RWPE2 (cell line): ENCODE results near the gene GPSM1.
A peak's percentile ranks its signal among the peaks of the same experiment; 100 is the strongest.

Experiments
- ATAC-seq: fragments of 200-7000 bp; cut with Tn5 transposase; 3 replicates; pipeline ENCODE4 v1.9.1; 2021; ENCODE audit warnings: low read depth
- DNase-seq: peaks from one replicate; pipeline ENCODE4 v3.0.0-alpha.2; 2020; ENCODE audit warnings: low spot score
- H3K27ac ChIP-seq: fragments of 450-650 bp; 2 replicates; pipeline ENCODE4 v1.5.1; 2017; ENCODE audit warnings: mild to moderate bottlenecking; ENCODE audit not compliant: poor library complexity, severe bottlenecking
- H3K27me3 ChIP-seq: fragments of 250-450 bp; sonication (Bioruptor Pico); 2 replicates; pipeline ENCODE4 v1.5.1; 2021; ENCODE audit warnings: mild to moderate bottlenecking, moderate library complexity; ENCODE audit not compliant: insufficient read depth, poor library complexity, severe bottlenecking
- H3K36me3 ChIP-seq: fragments of 250-450 bp; sonication (Bioruptor Pico); 2 replicates; pipeline ENCODE4 v1.5.1; 2020; ENCODE audit warnings: low read depth, mild to moderate bottlenecking, moderate library complexity
- H3K4me1 ChIP-seq: fragments of 250-450 bp; sonication (Bioruptor Pico); 2 replicates; pipeline ENCODE4 v1.5.1; 2021; ENCODE audit warnings: mild to moderate bottlenecking, moderate library complexity; ENCODE audit not compliant: insufficient read depth, poor library complexity, severe bottlenecking
- H3K4me3 ChIP-seq: fragments of 250-450 bp; sonication (Bioruptor Pico); 2 replicates; pipeline ENCODE4 v1.5.1; 2021; ENCODE audit warnings: mild to moderate bottlenecking, moderate library complexity; ENCODE audit not compliant: severe bottlenecking
- H3K9me3 ChIP-seq: fragments of 250-450 bp; sonication (Bioruptor Pico); 2 replicates; pipeline ENCODE4 v1.5.1; 2021; ENCODE audit warnings: mild to moderate bottlenecking, moderate library complexity; ENCODE audit not compliant: severe bottlenecking
- CTCF ChIP-seq: fragments of 450-650 bp; IDR thresholded peaks from one replicate; pipeline ENCODE4 v1.5.1; 2017; ENCODE audit warnings: mild to moderate bottlenecking, moderate library complexity; ENCODE audit not compliant: poor library complexity, severe bottlenecking

The GPSM1 gene

GRCh38 chr9:136290508-136291000 is 36.8 kb upstream of the GPSM1 start:
- TF ChIP-seq CTCF, result no peak
- no peak for DNase-seq
- no peaks in the 10 kb centered on the region for H3K4me1 ChIP-seq
- ATAC-seq, result no peak
- no peaks in the 10 kb centered on the region for H3K9me3 ChIP-seq
- H3K27ac ChIP-seq, result no peak overlapping the region
- peaks cover 7% of the 10 kb centered on the region for H3K27me3 ChIP-seq
- H3K36me3 ChIP-seq, result no peaks in the 10 kb centered on the region
- H3K4me3 ChIP-seq, result no peak overlapping the region

DNA sequence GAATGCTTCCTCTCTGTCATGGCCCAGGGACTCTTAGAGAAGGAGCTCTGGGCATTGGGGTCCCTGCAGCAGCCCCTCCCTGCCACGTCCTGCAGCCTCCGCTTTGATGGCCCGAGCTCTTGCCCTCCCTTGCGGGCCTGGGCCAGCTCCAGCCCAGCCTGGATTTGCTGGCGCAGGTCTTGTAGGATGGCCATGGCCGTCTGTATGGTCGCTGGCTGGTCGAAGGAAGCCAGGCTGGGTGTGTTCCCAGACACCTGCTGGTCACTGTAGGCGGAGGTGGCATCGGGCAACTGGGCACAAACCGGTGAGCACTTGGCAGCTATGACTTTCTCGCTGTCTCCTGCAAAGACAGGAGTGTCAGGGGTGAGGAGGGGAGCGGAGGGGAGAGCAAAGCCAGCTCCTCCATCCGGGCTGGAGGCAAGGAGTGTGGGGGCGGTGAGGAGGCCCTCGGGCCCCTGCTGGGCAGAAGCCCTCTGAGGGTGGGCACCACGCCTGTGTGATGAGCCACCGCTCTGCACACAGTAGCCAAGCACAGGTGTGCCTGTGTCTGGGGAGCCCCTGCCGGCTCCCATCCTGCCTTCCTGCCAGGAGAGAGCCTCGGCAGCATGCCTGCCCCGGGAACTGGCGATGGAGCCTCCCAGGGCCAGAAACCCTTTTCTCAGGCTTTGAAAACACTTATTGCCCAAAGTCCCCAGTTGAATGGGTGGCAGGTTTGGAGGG is 35.9 kb upstream of the GPSM1 start:
- ATAC-seq, result no peak
- Histone ChIP-seq H3K27me3 (peaks cover 7% of the 10 kb centered on the region), H3K9me3 (no peaks in the 10 kb centered on the region), H3K36me3 (no peaks in the 10 kb centered on the region), H3K27ac (no peak overlapping the region), H3K4me3 (no peak overlapping the region), H3K4me1 (no peaks in the 10 kb centered on the region)
- no peak for TF ChIP-seq CTCF
- no peak for DNase-seq

DNA sequence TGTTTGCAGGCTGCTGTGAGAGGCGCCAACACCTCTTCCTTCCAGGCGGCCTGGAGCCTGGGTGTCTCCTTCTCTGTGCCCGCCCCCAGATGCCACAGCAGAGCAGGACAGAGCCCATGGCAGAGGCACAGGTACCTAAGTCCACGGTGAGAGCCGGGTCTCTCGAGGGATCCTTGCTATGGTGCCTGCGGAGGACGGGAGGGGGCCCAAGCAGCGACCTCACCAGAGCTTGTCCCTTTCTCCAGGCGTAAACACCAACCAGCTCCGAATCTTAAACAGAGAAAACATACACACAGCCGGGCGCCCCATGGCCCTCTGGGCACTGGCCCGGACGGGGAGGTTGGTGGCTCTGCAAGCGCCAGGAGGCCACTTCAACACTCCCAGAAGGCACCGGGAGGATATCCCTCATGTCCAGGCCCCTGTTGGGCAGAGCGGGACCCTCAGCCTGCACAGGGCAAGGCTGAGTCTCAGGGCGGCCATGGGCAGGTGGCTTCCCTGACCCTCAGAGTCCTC is 35.3 kb upstream of the GPSM1 start:
- no peak for ATAC-seq

GRCh38 chr9:136292591-136293448 is 34.5 kb upstream of the GPSM1 start:
- H3K27me3 ChIP-seq, result peaks cover 7% of the 10 kb centered on the region
- TF ChIP-seq CTCF, result no peak
- no peak overlapping the region for H3K27ac ChIP-seq
- DNase-seq (no peak), ATAC-seq (peak; percentile 20; the same call in 1 of the 3 replicates)
- H3K9me3 ChIP-seq, result no peaks in the 10 kb centered on the region
- H3K4me1 ChIP-seq, result peaks cover 5% of the 10 kb centered on the region
- no peak overlapping the region for H3K4me3 ChIP-seq
- H3K36me3 ChIP-seq, result no peaks in the 10 kb centered on the region

More for the DNA sequence above, 35.3 kb upstream of the GPSM1 start:
- Histone ChIP-seq H3K27ac (no peak overlapping the region), H3K9me3 (no peaks in the 10 kb centered on the region), H3K27me3 (peaks cover 7% of the 10 kb centered on the region), H3K4me1 (peaks cover 4% of the 10 kb centered on the region), H3K36me3 (no peaks in the 10 kb centered on the region), H3K4me3 (no peak overlapping the region)
- TF ChIP-seq CTCF, result no peak
- DNase-seq, result no peak
